GM12873 (cell line): ENCODE measurements around the gene GALNT13.

Experiments
- CTCF ChIP-seq: IDR thresholded peaks from 2 replicates; pipeline ENCODE4 v1.5.1; 2012; ENCODE audit warnings: low read depth, mild to moderate bottlenecking, moderate library complexity, low read length, control low read depth; ENCODE audit not compliant: insufficient read depth; ENCODE audit errors: missing control alignments

Gene GALNT13

DNA sequence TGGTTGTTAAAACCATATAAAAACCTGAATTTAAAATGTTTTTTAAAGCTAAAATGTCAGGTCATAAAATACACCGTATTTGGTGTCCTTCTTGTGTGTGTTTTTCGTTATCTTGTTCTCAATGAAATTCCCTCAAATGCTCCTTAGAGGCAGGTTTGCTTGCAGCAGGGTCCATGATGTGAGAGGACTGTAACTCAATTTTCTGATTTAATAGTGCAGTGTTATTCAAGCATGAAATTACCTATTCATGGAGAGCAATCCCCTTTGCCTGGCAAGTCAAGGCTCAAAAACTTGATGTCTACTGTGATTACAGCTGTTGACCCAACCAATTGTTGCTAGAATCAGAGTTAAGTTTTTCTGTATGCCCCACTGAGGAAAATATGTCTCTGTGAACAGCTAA is 318.2 kb downstream of the GALNT13 start:
- TF ChIP-seq CTCF = no peak

GRCh38 chr2:154193246-154193645 is 321.5 kb downstream of the GALNT13 start:
- no peak for TF ChIP-seq CTCF

DNA sequence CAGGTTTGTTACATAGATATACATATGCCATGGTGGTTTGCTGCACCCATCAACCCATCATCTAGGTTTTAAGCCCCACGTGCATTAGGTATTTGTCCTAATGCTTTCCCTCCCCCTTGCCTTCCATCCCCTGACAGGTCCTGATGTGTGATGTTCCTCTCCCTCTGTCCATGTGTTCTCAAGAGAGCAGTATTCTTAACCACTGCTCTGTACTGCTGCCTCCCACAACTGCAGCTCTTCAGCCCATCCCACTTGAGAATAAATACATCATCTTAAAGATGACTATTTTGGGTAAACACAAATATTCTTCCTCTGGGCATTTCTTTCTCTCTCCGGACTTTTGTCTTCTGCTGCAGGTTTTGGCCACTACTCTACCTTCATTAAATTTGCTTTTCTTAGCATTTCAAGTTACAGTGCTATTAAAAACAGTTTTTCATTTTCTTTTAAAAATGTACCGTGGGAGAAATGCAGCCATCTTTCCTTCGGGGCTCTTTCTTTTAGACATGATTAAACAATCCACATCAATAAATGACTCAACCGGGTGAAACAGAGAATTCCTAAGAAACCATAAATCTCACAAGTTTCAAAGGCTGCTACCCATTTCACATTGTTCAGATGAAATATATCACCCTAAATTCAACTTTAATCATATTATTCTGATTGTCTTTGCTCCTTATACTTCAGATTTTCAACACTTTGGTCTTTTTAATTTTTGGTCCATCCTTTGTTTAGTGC is 323.4 kb downstream of the GALNT13 start:
- no peak for TF ChIP-seq CTCF

- TF ChIP-seq CTCF = no peak
These were observed 324.0 kb downstream of the GALNT13 start for GRCh38 chr2:154195644-154196195.

DNA sequence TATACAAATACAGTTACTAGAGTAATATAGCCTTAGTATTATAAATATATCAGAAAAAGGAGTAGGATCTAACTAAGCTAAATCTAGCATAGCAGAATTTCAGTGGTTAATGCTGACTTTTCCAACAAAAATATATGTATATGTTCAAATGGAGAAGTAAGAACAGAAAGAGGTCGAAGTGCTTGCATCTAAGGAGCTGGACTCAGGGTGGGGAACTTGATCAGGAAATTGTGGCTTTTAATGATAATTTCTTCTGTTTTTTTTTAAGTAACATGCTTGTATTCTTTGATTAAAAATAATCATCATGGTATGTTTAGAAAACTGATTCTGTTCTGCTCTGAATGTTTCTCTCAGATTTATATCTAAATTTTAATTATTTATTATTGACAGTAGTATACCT is 327.1 kb downstream of the GALNT13 start:
- TF ChIP-seq CTCF = no peak

DNA sequence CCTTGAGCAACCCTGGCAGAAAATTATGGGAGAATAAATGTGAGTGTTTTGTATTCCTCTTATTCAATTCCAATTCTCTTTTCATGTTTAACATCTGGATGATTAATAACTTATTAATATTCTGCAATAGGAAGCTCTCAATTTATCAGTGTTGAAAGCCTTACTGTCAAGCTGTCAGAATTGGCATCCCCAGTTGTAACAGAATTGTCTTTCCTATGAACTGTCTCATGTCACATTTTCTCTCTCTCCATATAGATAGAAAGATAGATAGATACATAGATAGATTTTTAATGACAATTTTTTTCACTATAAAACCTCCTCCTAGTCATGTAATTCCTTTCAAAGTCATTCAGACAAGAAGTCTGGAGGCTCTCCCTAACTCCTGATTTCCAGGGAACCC is 331.5 kb downstream of the GALNT13 start:
- TF ChIP-seq CTCF = no peak

DNA sequence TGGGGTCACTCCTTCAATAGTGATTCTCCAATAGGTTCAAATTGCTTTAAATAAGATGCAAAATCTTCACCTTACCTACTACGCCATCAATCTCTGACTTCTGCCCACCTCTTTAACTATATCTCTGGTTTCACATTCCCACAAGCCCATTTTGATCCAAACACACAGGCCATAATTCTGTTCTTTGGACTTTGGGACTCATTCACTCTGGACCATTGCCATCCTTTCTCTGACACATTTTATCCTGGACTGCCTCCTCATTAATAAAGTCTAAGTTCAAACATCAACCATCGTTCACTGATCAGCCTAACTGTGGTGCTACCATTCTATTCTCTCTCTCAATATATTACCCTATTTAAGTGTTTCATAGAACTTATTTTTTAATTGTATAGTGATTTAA is 332.2 kb downstream of the GALNT13 start:
- TF ChIP-seq CTCF = no peak
